Suppressor macrophage treated with lipopolysaccharide for 1 hour (primary cell): ENCODE measurements around the gene COX7B2.
A peak's percentile ranks its signal among the peaks of the same experiment; 100 is the strongest.

Experiments used
- DNase-seq, 3 donors: peaks; one replicate each; pipeline ENCODE4 v3.0.0-alpha.2; 2020 to 2022

The COX7B2 gene

DNA sequence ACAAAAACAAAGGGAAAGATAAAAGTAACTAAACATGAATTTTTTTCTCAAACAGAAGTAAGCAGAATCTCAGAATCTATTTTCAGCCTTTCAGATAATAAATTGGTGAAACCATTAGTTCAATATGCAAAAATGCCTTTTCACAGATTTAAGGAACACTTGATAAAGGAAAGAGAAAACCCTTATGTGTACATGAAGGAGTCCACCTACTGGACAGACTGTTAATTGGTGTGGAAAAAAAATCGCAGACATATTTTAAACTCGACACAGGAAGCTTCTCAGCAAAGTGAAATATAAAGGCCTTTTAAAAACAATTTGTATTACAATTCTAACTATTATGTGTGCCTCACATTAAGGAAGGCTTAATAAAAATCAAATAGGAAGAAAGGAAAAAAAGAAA lies 22.3 kb downstream of the COX7B2 start:
- DNase-seq: peak in 1 of 3 donors; percentile 17

DNA sequence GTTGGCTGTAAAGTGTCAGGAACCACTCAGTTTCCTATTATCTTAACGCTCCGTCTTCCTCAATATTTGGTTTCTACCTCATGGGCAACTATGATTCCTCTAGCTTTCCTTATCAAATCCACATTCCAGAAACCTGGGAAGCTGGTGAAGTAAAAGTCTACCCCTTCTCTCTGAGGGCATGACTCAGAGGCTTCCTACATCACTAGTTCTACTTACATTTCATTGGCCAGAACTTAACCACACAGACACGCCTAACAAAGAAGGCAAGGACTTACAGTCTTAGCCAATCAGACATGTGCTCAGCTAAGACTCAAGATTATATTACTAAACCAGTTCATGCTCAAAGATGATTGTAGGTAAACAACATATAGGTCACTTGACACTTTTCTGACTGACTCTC lies 30.4 kb downstream of the COX7B2 start:
- no peak for DNase-seq

DNA sequence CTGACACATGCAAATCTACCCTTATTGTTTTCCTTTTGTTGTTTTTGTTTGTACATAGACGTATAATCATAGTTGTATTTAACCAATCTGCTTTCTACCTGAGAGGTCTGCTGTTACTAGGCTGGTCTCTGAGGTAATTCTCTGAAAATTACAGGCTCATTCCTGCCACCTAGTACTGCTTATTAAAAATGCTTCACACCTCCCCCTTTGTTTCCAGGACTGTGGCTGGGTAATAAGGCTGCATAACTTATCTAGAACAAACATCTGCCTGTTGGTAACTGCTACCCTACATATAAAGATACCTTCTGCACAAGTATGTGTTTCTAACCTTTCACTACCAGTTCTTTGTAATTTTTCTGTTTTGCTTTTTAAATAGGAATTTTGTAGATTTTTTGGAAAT lies 34.2 kb downstream of the COX7B2 start:
- DNase-seq: no peak

DNA sequence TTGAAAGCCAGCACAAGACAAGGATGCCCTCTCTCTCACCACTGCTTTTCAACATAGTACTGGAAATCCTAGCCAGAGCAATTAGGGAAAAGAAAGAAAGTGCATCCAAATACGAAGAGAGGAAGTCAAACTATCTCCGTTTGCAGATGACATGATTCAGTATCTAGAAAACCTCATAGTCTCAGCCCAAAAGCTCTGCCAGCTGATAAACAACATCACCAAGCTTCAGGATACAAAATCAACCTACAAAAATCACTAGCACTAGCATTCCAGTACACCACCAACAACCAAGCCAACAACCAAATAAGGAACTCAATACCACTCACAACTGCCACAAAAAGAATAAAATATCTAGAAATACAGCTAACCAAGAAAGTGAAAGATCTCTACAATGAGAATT lies 38.6 kb downstream of the COX7B2 start:
- no peak for DNase-seq

DNA sequence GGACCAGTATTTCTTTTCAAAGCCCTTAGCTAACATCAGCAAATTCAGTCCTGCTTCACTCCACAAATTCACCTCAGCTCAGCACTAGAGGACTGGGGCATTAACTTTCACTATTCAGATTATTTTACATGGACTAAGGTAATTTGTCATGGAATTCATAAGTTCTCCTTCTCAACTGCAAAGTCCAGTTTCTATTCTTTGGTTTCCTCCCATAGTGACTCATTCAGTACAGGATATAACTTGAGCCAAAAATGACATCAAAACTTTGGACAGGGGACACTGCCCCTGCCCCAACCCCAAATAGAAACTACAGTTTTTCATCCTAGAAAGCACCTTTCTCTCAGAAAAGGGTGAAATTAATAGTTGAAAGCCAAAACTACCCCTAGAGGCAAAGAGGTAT lies 52.7 kb downstream of the COX7B2 start:
- no peak for DNase-seq

DNA sequence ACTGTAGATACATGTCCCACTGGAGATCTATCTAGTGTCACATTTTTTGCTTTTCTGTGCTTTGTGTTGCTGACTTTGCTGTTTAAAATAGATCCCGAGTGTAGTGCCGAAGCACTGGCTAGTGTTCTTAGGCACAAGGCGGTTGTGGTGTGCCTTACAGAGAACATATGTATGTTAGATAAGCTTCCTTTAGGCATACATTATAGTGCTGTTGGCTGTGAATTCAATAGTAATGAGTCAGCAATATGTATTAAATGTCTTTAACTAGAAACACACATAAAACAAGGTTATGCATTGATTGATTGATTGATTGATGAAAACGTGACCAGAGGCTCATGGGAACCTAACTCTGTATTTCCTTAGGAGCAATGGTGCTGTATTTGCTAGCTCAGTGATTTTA lies 56.2 kb downstream of the COX7B2 start:
- no peak for DNase-seq

DNA sequence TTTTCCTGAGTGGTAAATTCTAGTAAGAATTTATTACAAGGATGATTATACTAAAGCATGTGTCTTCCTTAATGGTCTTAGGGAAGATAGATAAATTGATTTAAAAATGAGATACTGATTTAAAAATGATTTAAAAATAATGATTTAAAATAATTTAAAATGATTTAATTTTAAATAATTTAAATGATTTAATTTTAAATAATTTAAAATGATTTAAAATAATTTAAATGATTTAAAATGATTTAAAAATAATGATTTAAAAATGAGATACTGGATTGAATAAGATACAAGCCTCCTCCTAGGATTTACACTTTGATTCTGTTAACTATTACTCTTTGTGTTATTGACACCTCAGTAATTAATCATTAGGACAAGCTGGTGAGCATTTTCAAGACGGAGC lies 59.0 kb downstream of the COX7B2 start:
- DNase-seq: no peak

DNA sequence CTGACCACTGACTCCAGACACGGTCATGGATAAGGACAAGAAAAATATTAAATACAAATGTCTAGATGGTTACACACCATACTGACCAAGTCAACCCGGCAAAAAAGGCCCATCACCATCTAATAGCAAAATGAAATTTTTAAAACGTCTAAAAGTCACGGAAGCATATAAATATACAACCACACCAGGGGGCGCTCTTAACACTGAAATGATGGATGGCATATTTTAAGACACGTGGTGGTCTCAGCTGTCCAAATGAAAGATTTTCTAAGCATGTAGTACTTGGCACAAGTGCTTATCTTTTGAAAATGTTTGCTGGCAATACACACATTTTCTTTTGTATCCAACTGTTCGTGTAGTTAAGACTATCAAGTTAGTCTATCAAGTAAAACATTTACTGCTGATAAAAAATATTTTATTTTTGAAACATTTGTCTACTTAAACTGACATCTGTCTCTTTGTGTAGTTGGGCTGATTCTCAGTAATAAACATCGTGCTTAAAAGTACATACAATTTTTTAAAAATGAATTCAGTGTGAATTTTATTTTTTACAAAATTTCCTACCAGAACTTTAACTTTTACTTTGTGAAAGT lies 64.6 kb downstream of the COX7B2 start:
- peak; percentile 68 to 84 (median 83) for DNase-seq

DNA sequence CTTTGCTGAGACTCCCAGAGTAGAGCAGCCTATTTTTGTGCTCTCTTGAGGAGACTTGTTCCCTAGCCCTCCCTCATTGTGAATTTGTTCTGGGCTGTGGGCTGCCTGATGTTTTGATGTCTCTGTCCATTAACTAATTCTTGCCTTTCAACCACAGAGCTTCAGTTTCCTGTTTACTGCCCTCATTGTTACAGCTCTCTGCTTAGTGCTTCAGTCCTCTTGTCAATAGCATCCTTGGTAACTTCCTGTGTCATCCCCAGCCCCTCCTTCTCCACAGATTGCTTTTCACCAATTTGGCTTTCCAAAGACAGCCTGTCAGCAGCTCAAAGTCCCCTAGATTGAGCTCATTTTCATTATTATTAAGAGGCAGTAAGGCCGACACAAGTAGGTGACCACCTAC lies 69.9 kb downstream of the COX7B2 start:
- no peak for DNase-seq

DNA sequence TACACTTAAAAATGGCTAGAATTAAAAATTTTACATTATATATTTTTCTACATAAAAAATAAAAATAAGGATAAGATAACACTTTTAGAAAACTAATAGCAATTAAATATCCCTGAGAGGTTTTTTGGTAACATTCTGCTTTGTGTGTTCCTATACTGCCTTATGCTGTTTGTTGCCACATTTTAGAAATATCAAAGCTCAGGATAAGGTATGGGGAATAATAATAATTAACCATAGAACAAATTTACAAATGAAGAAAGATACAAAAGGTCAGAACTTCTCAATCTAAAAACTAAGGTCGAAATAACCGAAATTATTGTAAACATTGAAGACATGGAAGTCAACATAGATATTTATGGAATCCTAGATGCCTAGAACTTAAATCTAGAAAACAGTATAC lies 71.4 kb downstream of the COX7B2 start:
- DNase-seq: no peak

DNA sequence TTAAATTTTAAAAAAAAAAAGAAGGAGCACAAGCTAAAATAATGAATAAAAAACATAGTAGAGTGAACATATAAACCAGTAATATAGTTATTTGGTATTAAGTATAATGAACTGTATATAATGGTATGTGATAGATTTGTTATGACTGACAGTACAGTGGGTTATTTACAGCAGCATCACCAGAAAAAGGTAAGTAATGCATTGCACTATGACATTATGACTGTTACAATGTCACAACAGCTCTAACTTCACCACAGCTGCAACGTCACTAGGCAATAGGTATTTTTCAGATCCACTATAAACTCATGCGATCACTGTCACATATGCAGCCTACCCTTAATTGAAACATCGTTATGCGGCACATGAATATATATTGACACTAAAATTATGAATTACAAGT lies 72.5 kb downstream of the COX7B2 start:
- DNase-seq: no peak

DNA sequence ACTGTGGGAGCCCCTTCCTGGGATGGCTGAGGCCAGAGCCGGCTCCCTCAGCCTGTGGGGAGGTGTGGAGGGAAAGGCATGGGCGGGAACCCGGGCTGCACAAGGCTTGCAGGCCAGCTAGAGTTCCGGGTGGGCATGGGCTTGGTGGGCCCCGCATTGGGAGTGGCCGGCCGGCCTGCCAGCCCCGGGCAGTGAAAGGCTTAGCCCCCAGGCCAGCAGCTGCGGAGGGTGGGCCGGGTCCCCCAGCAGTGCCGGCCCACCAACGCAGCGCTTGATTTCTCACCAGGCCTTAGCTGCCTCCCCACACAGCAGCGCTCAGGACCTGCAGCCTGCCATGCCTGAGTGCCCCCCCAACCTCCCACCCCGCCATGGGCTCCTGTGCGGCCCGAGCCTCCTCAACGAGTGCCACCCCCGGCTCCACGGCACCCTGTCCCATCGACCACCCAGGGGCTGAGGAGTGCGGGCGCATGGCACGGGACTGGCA lies 78.0 kb downstream of the COX7B2 start:
- DNase-seq: no peak

DNA sequence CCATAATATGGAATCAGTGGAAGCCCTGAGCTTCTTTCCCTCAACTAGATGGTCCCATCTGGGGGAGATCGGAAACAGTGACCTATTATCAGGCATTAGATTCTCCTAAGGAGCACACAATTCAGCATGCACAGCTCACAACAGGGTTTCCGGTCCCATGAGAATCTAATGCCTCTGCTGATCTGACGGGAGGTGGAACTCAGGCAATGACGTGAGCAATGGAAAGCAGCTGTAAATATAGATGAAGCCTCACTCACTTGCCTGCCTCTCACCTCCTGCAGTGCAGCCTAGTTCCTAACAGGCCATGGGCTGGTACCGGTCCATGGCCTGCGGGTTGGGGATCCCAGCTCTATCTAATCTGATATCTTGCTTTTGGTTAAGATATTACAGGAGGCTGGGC lies 88.9 kb downstream of the COX7B2 start:
- DNase-seq: no peak

DNA sequence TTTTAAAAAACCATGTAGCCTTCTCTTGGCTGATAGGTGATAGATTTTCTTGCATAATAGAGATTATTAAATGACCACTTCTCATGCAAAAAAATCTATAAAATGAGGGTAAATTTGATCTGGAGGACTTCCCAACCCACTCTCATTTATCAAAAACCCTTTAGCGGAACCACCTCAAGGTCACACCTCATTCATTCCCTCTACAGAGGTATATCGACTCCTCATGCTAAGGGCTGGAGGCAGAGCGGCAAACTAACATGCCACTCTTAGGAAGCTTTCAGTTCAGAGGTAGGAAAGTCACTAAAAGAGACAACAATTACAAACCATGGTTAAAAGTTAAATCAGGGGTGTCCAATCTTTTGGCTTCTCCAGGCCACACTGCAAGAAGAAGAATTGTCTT lies 90.0 kb downstream of the COX7B2 start:
- no peak for DNase-seq

DNA sequence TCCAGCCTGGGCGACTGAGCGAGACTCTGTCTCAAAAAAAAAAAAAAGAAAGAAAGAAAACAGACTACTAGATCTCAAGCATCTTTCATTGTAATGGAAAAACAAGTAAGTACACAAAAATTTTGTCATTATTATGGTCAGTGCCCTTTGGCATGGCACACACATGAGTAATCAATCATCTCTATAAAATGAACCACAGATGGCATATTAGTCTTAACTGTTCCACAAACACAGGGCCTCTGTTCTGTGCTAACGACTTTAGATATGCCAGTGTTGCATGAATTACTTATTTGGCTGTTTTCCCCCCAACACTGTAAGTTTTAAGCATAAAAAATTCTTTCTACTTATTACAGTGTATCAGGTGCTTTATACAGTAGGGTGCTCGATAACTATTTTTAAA lies 90.4 kb downstream of the COX7B2 start:
- DNase-seq: no peak

DNA sequence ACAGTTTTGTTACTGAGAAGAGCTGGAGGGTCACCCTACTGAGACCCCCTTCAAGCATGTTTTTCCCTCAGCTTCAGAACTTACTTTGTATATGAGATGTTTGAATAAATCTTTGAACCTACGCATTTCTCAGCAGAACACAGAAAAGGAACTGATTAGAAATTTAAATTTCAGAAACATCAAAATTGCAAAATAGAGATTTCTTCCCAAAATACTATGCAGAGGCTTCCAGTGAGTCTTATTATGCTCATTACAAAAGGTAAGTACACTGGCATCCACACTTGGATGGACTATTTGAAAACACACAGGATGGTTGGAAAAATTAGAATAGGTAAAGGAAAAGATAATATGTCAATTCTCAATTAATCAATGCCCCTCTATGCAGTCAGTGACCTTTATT lies 91.2 kb downstream of the COX7B2 start:
- DNase-seq: no peak

DNA sequence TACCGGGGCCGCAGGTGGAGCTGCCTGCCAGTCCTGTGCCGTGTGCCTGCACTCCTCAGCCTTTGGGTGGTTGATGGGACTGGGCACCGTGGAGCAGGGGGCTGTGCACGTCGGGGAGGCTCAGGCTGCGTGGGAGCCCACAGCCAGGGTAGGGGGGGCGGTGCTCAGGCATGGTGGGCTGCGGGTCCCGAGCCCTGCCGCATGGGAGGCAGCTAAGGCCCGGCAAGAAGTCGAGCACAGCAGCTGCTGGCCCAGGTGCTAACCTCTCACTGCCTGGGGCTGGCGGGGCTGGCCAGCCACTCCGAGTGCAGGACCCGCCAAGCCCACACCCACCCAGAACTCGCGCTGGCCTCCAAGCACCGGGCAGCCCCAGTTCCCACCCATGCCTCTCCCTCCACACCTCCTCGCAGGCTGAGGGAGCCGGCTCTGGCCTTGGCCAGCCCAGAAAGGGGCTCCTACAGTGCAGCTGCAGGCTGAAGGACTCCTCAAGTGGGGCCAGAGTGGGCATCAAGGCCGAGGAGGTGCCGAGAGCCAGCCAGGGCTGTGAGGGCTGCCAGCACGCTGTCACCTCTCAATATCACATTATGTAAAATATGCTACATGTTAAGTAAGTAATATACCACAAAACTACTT lies 104.1 kb downstream of the COX7B2 start:
- no peak for DNase-seq

DNA sequence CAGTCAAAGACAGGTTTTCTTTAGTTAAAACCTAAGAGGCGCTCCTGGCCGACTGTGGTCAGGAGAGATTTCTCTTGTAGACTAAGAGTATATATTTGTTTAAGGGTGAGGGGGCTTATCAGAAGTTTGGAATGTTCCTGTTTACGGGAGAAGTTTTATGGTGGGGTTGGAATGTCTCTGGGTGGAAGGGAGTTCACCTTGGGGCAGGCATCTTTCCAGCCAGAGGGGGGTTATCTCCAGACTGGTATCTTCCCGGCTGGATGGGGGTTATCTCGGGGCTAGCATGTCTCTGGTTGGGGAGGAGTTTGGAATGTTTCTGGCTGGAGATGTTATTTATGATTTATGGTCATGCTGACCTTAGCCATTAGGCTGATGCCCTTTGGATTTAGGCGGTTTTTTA lies 116.0 kb downstream of the COX7B2 start:
- DNase-seq: no peak

DNA sequence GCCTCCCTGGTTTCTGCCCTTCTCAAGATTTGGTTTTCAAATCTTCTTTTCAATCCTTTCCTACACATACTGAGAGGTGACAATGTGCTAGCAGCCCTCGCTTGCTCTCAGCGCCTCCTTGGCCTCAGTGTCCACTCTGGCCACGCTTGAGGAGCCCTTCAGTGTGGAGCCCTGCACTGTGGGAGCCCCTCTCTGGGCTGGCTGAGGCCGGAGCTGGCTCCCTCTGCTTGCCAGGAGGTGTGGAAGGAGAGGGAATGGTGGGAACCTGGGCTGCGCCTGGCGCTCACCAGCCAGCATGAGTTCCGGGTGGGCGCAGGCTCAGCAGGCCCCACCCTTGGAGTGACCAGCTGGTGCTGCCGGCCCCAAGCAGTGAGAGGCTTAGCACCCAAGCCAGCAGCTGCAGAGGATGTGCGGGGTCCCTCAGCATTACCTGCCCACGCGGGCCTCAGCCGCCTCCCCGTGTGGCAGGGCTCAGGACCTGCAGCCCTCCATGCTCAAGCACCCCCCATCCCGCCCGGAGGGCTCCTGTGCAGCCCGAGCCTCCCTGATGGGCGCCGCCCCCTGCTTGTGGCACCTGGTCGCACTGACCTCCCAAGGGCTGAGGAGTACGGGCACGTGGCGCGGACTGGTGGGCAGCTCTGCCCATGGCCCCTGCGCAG lies 127.5 kb downstream of the COX7B2 start:
- DNase-seq: no peak

DNA sequence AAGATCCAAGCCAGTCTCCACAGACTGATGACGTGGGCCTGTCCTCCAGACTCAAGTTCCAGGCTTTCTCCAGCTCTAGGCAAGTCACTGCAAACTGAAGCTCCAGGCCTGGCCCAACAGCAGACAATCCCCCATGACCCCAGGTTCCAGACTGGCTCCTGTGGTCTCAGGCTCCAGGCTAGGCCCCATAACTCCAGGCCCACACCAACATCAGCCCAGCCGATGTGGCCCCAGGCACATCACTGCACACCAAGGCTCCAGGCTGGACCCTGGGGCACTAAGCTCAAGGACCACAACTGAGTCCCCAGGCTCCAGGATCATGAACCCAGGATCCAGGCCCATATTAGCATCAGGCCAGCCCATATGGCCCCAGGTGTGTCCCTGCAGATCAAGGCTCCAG lies 143.6 kb downstream of the COX7B2 start:
- no peak for DNase-seq

DNA sequence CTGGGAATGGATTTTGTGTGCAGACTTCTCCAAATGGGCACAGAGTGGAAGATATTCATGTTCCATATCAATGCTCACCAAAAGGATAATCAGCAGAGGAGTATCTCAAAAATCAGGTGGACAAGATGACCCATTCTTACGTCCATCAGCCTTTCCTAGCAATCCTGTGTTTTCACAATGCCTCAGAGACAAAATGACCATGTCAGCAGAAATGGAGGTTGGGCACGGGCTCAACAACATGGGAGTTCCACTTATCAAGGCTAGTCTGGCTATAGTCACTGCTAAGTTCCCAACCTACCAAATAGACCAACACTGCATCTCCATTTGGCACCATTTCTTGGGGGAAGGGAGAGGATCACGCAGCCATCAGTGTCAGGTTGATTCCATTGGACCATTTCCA lies 179.0 kb downstream of the COX7B2 start:
- DNase-seq: no peak

DNA sequence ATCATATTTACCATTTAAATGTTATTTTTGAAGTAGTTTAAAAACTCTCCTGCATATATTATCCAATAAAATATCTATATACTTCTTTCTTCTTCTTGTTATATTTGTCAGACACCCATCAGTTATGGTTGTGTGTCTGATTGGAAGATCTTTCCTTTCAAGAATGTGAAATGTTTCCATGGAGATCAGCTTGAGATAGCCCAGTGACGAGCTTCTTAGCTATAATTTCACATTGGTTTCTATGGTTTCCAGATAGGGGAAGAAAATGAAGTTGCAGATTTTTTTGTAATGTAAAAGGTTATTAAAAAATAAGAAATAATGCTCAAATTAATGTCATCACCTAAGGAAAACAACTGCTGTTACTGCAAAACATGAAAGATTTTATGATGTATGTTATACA lies 189.0 kb downstream of the COX7B2 start:
- DNase-seq: no peak

DNA sequence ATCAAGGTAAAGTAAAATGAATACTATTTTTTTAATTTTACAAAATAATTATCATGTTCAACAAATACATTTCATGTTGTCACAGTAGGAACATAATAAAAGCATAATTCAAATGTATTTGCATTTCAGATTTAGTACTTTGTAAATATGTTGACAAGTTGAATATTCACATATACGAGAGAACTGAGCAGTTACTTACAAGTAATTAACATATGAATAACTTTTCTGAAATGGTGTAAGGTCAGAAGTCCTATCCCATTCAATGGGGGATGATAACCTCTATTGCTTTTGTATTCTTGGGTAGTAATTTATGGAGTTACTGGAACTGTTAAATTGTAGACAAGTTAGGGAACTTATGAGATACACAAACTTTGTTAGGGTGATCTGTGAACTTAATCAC lies 191.1 kb downstream of the COX7B2 start:
- no peak for DNase-seq

DNA sequence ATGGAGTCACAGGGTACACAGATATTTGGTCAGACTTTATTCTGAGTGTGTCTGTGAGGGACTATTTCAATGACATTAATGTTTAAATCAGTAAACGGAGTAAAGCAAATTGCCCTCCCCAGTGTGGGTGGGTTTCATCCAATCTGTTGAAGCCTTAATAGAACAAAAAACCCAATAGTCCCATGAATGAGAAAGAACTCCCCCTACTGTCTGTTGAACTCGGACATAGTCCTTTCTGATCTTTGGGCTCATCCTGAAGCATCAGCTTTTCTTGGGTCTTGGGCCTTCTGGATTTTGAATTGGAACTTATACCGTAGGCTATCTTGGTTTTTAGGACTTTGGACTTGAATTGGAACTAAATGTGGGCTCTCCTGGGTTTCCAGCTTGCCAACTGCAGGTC lies 193.6 kb downstream of the COX7B2 start:
- no peak for DNase-seq

DNA sequence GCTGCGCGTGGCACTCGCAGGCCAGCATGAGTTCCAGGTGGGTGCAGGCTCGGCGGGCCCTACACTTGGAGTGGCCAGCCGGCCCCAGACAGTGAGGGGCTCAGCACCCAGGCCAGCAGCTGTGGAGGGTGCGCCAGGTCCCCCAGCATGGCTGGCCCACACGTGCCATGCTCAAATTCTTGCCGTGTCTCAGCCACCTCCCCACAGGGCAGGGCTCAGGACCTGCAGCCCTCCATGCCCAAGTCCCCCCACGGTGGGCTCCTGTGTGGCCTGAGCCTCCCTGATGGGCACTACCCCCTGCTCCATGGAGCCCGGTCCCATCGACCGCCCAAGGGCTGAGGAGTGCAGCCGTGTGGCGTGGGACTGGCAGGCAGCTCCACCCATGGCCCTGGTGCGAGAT lies 210.2 kb downstream of the COX7B2 start:
- no peak for DNase-seq
